Fibroblast of villous mesenchyme (primary cell): ENCODE results near the gene WLS. TPM values are rescaled to one million over a fixed set of nuclear protein-coding genes. Genes with fewer than 3 reads are reported as not detected.

Source experiments
- DNase-seq: peaks from one replicate; pipeline ENCODE4 v3.0.0-alpha.2; 2010; ENCODE audit warnings: low read depth
- H3K4me3 ChIP-seq: 2 replicates; pipeline ENCODE4 v1.5.1; 2011; ENCODE audit warnings: low read depth, mild to moderate bottlenecking, low read length
- total RNA-seq: library from RNA; depleted of rRNA; stranded (reverse); fragments of >200 nt; gene quantifications from 2 replicates; pipeline ENCODE4 v1.2.3, GENCODE V29; 2012
- TF ChIP-seq, protein P1 (sequence below): IDR thresholded peaks from 2 replicates; pipeline ENCODE4 v1.5.1; 2012; ENCODE audit warnings: low read depth, mild to moderate bottlenecking, low read length; ENCODE audit not compliant: insufficient read depth

The WLS gene
- total RNA-seq, 1 donor, result 66.1 TPM

- TF ChIP-seq, protein P1, sequence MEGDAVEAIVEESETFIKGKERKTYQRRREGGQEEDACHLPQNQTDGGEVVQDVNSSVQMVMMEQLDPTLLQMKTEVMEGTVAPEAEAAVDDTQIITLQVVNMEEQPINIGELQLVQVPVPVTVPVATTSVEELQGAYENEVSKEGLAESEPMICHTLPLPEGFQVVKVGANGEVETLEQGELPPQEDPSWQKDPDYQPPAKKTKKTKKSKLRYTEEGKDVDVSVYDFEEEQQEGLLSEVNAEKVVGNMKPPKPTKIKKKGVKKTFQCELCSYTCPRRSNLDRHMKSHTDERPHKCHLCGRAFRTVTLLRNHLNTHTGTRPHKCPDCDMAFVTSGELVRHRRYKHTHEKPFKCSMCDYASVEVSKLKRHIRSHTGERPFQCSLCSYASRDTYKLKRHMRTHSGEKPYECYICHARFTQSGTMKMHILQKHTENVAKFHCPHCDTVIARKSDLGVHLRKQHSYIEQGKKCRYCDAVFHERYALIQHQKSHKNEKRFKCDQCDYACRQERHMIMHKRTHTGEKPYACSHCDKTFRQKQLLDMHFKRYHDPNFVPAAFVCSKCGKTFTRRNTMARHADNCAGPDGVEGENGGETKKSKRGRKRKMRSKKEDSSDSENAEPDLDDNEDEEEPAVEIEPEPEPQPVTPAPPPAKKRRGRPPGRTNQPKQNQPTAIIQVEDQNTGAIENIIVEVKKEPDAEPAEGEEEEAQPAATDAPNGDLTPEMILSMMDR, result no peak
- H3K4me3 ChIP-seq, result no peak overlapping the region
- DNase-seq, result no peak
These were observed 84.7 kb downstream of the WLS start for GRCh38 chr1:68147534-68148171.

GRCh38 chr1:68145418-68146126 lies 86.8 kb downstream of the WLS start:
- TF ChIP-seq, protein P1, result no peak
- no peak for DNase-seq
- H3K4me3 ChIP-seq, result no peak overlapping the region

DNA sequence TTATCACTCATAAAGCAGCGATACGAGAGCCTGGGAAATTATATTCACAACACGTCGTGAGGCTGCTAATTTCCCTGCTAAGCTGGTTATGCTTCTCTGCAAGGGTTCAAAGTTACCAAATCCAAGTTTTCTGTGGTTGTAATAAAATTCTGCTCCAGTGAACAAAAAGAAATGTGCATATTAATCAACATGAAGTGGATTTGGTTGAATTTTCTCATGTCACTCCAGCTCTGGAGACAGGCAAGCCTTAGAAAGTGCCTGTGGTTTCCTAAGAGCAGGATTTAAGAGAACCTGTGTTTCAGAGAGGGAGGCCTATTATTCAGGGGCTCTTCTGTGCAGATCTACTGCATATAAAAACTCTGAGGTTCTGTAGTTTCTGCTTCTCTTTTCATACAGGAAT lies 87.5 kb downstream of the WLS start:
- TF ChIP-seq, protein P1, result no peak

DNA sequence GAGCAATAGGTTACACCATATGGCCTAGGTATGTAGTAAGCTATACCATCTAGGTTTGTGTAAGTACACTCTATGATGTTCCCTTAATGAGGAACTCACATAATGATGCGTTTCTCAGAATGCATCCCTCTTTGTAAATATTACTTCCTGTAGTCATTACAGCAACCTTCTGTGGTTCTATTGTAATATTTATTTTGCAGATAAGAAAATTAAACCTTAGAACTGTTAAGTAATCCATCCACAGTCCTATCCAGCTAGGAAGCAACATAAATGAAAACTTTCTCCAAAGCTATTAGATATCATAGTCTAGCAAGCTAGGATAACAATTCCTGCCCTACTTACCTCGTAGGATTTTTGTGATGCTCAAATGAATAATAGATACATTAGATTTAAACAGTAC lies 88.7 kb downstream of the WLS start:
- no peak overlapping the region for H3K4me3 ChIP-seq
- TF ChIP-seq, protein P1, result no peak
- DNase-seq, result no peak

More for the DNA sequence above, 87.5 kb downstream of the WLS start:
- no peak for DNase-seq
- no peak overlapping the region for H3K4me3 ChIP-seq

DNA sequence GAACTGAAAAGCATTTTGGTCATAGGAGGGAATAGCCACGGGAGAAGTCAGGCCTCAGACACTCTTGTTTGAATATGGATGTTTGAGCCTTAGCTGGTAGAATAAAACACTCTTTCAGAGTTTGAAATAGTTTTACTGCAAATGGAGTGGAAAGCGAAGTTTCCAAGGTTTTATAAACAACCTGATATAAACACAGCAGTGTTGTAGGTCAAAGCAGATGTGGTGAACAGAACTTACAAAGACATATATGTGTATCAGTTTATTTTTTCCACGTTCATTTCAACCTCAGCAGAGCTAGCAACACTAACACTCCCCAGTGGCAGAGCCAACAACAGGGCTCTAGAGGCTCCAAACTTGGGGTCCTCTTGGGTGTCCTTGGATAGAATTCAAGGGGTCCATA lies 89.9 kb downstream of the WLS start:
- TF ChIP-seq, protein P1, result no peak
- H3K4me3 ChIP-seq, result no peak overlapping the region
- no peak for DNase-seq

GRCh38 chr1:68142036-68142435 lies 90.3 kb downstream of the WLS start:
- H3K4me3 ChIP-seq, result no peak overlapping the region
- DNase-seq, result no peak
- TF ChIP-seq, protein P1, result no peak
